ENCODE measurements around the gene SLC22A14.

SLC22A14 gene

GRCh38 chr3:38346587-38347410, 64.7 kb downstream of the SLC22A14 start, which contains the start of gene XYLB:
XYLB (plus strand) TSS chr3:38346785; CDS start chr3:38346869, 84 bp downstream.
- DNase-seq = peak; percentile 79 to 88

DNA sequence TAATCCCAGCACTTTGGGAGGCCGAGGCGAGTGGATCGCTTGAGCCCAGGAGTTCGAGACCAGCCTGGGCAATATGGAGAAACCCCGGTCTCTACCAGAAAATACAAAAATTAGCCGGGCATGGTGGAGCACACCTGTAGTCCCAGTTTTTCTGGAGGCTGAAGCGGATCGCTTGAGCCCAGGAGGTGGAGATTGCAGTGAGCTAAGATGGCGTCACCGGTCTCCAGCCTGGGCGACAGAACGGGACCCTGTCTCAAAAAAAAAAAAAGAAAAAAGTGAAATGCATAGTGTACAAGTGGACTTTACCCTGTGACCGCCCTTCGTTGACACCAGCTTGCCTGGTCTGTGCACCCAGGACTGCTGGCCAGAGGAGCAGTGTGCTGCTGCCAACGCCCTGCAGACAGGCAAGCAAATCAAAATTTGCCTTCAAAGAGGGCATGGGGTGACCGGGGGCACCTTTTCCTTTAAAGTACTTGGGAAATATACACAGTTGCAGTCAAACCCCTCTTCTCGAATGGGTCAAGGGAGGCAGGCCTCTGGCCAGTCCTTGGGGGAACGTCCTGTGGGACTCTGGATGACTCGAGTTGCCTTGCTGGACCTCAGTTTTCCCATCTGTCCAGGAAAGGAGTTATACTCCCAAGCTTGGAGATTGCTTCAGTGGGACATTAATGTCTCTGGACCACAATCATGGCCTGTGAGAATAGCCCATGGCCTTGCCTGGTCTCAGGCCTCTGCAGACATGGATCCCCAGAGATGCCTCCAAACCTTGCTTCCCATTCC, 65.5 kb downstream of the SLC22A14 start:
- DNase-seq = no peak

GRCh38 chr3:38348903-38349302, 66.8 kb downstream of the SLC22A14 start:
- no peak for DNase-seq

GRCh38 chr3:38349684-38350359, 67.7 kb downstream of the SLC22A14 start:
- DNase-seq = no peak

DNA sequence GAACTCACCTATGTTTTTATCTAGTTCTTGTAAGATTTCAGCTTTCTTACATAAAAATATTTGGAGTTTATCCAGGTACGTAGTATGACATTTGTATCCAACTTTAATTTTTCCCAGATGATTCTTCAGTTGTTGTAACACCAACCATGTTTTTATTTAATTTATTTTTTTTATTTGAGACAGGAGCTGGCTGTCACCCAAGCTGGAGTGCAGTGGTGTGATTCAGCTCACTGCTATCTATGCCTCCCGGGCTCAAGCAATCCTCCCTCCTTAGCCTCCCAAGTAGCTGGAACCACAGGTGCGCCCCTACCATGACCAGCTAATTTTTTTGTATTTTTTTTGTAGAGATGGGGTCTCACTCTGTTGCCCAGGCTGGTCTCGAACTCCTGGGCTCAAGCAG, 71.1 kb downstream of the SLC22A14 start:
- DNase-seq = no peak

DNA sequence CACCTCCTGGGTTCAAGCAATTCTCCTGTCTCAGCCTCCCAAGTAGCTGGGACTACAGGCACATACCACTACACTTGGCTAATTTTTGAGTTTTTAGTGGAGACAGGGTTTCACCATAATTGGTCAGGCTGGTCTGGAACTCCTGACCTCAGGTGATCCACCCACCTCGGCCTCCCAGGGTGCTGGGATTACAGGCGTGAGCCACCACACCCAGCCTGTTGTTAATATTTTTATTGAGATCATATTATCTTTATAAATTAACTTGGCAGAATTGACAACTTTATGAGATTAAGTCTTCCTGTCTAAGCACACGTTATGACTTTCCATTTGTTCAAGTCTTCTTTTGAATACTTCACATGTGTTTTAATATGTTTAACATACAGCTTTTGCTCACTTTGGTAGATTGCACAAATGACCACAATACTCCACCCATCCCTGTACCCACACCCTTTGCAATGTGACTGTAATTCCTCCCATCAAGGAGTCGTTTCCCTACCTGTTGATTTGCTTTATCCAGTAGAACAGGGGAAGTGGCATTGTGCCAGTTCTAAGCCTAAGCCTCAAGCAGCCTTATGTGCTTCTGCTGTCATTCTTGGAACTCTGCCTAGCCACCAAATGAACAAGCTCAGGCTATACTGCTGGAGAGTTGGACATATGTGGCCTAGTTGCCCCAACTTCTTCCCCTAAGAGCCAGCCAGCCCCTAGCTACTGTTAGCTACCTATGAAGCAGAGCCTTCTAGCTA, 72.7 kb downstream of the SLC22A14 start:
- no peak for DNase-seq

GRCh38 chr3:38359038-38359437, 76.9 kb downstream of the SLC22A14 start:
- DNase-seq = no peak

- no peak for DNase-seq
Measured at GRCh38 chr3:38360345-38360744, 78.3 kb downstream of the SLC22A14 start.

DNA sequence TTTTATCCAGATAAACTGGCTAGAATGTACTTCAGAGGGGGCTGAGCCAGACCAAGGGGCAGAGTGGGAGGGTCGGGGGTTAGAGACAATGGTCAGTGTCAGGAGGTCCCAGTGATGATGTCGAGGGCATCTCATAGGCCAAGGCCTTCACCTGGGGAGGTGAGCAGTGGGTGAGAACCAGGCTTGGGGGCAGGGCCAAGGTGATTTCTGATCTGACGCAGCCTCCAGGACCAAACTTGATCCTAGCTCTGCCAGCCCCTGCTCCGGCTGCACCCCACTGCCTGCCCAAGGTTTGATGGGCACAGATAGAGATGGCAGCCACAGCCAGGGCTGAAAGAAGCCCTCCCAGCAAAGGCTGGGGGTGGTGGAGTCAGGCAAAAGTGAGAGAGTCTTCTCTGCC, 79.4 kb downstream of the SLC22A14 start:
- DNase-seq = no peak

GRCh38 chr3:38362825-38363224, 80.7 kb downstream of the SLC22A14 start:
- no peak for DNase-seq

GRCh38 chr3:38364721-38365400, 82.8 kb downstream of the SLC22A14 start:
- DNase-seq = no peak

- no peak for DNase-seq
Measured at GRCh38 chr3:38365469-38366062, 83.5 kb downstream of the SLC22A14 start.

- no peak for DNase-seq
Measured at GRCh38 chr3:38366082-38366481, 84.0 kb downstream of the SLC22A14 start.

- DNase-seq = no peak
Measured at GRCh38 chr3:38367779-38368178, 85.7 kb downstream of the SLC22A14 start.
